HL-60/S4 treated with phorbol 12-myristate 13-acetate at 8.2 ng/mL for 4 days and 3 days (cell line): ENCODE measurements around the gene CENATAC.
"Not testable (repeated sequence)": the region's sequence is repeated elsewhere in the genome, so short reads cannot be mapped to it uniquely, and the experiment has no call there.

Experiments
- in situ Hi-C: fragments of 300-500 bp; cut with MboI; formaldehyde crosslinking; loops from 2 replicates; pipeline ENCODE4 v1.15.0; 2022; ENCODE audit warnings: low sequenced_read_pairs

Gene CENATAC, protein sequence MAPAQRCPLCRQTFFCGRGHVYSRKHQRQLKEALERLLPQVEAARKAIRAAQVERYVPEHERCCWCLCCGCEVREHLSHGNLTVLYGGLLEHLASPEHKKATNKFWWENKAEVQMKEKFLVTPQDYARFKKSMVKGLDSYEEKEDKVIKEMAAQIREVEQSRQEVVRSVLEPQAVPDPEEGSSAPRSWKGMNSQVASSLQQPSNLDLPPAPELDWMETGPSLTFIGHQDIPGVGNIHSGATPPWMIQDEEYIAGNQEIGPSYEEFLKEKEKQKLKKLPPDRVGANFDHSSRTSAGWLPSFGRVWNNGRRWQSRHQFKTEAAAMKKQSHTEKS

DNA sequence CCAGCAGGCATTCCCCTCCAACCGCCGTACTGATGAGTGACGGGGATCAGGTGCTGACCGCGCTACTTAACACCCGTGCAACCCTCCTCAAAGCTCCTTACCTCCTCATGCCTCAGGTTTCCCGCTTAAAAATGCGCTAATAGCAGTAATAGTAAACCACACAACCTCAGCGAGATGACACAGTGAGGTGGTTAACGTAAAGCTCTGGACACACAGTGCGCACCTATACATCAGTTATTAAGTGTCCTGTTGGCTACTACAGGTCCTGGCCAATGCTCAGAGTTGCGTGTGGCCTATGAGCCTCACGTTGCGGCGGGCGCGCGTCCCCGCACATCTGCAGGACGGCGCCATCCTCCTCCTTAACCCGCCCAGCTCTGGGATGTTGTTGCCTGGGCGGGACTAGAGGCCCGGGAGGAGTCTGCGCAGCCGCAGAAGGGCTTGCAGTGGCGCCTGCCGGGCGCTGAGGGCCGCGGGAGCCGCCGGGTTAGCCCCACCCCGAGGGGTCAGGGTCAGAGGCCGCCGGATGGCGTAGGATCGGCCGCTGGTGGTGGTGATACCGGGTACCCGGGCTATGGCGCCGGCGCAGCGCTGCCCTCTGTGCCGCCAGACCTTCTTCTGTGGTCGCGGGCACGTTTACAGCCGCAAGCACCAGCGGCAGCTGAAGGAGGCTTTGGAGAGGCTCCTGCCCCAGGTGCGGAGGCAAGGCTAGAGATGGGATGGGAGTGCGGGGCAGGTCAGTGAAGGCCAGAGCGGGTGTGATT, at the start of gene CENATAC:
TSS of gene CENATAC (plus strand) at position 512 of the 761 bp plus-strand sequence. CDS start at position 572, 60 bp downstream.
- in situ Hi-C loops, result no loop called here

DNA sequence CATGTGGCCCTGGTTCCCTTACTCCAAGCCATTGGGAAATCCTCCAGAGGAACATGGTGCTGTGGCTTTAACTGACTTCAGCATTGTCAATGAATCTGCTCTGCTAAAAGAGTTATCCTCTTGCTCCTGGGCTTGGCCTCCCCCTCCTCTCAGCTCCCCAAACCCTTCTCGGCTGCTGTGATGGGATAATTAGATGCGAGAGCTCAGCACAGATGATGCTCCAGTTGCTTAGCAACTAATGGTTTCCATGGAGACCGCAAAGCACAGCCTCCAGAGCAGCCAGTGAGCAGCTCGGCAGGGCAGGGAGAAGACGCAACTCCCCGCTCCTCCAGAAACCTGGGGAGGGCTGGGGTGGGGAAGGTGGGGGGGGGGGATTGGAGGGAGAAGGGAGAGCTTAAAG, 44.7 kb upstream of the CENATAC start:
- in situ Hi-C loops, result no loop called here

DNA sequence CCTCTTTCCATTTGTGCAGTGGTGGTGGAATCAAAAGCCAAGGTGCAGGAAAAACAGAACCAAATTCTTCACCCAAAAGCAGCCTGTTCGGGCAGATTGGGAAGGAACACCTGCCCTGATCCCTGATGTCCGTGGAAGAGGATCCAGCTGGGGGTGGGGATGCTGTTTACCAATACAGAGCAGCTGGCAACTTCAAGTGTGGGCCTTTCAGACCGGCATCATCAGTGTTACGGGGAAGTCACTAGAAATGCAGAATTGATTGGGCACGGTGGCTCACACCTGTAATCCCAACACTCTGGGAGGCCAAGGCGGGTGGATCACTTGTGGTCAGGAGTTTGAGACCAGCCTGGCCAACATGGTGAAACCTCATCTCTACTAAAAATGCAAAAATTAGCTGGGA, 44.0 kb upstream of the CENATAC start:
- in situ Hi-C loops, result not testable (repeated sequence)

DNA sequence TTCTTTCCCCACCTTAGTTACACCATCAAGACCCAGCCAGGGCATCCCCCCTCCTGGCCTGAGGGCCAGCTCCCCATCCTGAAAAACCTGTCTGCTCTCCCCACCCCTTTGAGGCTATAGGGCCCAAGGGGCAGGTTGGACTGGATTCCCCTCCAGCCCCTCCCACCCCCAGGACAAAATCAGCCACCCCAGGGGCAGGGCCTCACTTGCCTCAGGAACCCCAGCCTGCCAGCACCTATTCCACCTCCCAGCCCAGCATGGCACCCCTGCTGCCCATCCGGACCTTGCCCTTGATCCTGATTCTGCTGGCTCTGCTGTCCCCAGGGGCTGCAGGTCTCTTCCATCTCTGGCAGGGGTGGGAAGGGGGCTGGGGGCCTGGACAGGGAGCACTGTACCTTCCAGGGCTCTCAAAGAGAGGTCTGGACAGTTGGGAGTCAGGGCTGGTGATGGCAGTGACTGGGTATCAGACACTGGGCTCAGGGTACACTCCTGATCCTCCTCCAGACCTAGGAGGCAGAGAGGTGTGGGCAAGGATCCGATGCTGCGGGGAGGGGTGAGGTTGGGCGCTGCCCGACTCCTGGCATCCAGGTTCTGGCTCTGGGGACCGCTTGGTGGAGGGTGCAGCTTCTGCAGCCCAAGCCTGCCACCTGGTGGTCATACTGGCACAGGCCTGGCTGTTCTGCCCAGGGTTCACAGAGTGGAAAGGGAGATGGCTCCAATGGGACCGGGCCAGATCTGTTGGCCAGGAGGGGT, 41.7 kb upstream of the CENATAC start, which contains the start of gene UPK2:
TSS of gene UPK2 (plus strand) at position 205 of the 753 bp plus-strand sequence. CDS start at position 258, 53 bp downstream.
- in situ Hi-C loops, result no loop called here

DNA sequence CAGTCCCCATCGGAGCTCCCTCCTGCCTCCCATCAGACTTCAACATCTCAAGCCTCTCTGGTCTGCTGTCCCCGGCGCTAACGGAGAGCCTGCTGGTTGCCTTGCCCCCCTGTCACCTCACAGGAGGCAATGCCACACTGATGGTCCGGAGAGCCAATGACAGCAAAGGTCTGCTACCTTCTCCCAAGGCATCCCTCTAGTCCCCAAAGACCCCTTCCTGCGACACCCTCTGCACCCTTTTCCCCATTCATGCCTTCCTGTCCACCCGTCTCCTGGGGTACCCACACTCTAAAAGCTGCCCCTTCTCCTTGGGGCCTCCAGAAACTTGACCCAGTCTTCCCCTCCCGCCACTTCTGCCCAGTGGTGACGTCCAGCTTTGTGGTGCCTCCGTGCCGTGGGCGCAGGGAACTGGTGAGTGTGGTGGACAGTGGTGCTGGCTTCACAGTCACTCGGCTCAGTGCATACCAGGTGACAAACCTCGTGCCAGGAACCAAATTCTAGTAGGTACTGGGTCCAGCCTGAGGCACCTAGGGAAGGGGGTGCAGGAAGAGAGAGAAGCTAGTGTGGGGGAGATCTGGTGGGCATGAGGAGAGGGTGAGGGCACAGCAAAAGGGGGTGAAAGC, 41.0 kb upstream of the CENATAC start:
- in situ Hi-C loops, result no loop called here

DNA sequence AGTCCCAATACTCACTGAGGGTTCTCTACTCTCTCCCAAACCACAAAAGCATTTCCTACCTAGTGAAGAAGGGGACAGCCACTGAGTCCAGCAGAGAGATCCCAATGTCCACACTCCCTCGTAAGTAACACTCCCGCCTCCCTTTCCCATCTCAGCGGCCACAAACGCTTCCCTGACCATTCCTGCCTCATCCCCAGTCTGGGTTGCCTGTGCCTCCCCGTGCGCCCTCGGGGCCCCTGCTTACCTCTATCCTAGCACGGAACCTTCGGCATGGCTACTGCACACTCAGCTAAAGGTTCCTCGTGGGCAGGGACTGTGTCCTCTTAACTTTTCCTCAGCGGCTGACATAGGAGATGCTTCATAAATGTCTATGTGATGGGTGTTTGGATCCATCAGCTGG, 40.4 kb upstream of the CENATAC start:
- in situ Hi-C loops, result no loop called here

DNA sequence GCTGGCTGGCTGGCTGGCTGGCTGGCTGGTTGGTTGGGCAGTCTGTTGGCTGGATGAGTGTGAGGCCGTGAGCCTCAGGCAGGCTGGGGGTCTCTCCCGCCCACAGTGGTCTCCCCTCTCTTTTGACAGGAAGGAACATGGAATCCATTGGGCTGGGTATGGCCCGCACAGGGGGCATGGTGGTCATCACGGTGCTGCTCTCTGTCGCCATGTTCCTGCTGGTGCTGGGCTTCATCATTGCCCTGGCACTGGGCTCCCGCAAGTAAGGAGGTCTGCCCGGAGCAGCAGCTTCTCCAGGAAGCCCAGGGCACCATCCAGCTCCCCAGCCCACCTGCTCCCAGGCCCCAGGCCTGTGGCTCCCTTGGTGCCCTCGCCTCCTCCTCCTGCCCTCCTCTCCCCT, 40.0 kb upstream of the CENATAC start:
- in situ Hi-C loops, result no loop called here

DNA sequence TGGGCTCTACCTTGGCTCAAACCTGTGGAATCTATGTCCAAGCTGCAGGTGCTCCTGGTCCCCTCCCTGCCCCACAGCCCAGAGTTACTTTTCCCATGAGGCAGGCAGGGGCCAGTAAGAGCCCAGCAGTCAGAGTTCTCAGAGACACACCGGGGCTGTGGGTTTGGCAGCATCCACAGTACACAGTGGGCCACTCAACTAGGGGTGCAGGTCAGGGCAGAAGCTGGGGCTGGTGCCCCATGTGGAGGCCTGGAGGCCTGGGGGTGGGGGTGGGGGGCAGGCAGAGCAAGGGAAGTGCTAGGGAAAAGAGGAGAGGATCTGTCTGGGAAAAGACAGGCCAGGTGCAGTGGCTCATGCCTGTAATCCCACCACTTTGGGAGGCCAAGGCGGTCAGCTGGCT, 39.4 kb upstream of the CENATAC start:
- in situ Hi-C loops, result no loop called here

DNA sequence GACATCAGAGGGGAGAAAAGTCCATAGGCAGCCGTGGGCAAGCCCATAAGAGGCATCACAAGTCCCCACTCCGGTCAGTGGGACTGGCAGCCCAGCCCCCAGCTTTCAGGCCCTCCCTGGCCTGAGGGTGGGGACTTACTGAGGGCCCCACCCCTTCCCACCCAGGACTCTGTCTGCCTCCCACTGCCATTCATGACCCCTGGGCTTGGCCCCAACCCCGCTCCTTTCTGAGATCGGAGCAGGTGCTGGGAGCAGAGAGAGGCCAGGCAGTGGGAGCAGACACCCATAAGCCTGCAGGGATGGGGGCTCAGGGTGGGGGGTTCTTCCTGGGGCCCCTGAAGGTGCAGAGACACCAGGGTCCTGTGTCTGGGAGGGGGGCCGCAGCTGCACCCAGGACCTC, 36.7 kb upstream of the CENATAC start:
- in situ Hi-C loops, result no loop called here

DNA sequence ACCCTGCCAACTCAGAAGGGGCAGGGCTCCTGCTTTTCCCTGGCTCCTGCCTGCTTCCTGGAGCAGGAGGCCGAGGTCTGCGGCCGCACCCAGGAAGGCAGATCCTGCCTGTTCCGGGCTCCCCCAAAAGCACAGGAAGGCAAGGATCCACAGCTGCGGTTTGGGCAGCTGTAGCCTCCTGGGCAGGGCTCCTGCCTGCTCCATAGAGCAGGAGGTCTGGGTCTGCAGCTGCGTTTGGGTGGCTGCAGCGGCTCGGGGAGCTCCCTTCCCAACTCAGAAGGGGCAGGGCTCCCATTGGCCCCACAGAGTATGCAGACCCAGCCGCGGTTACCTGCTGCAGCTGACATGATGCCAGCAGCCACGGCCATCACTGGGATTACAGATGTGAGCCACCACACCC, 36.3 kb upstream of the CENATAC start:
- in situ Hi-C loops, result no loop called here

DNA sequence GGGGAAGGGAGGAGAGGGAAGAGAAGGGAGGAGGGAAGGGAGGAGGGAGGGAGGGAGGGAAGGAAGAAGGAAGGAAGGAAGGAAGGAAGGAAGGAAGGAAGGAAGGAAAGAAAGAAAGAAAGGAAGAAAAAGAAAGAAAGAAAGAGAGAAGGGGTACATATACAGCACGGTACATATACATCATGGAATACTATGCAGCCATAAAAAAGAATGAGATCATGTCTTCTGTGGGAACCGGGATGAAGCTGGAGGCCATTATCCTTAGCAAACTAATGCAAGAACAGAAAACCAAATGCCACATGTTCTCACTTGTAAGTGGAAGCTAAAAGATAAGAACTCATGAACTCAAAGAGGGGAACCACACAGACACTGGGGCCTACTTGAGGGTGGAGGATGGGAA, 28.4 kb upstream of the CENATAC start:
- in situ Hi-C loops, result not testable (repeated sequence)

DNA sequence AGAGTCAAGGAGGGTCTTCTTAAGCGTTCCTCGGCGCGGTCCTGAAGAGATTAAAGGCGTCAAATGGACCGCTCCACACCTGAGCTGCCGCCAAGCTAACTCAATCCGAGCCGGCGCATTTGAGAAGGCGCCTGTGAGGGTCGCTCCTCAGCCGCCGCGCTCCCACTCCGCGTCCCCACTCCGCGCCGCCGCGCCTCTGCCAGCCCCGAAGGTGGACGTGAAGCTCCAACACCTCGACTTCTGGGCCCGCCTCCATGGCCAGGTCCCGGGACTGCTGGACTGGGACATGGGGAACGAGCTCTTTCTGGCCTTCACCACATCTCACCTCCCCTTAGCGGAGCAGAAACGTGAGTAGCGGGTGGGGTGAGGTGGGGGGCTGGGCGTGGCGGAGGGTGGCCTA, 26.3 kb upstream of the CENATAC start, which contains the start of gene FOXR1:
TSS of gene FOXR1 (plus strand) at position 116 of the 400 bp plus-strand sequence. CDS start at position 287, 171 bp downstream.
- in situ Hi-C loops, result no loop called here

DNA sequence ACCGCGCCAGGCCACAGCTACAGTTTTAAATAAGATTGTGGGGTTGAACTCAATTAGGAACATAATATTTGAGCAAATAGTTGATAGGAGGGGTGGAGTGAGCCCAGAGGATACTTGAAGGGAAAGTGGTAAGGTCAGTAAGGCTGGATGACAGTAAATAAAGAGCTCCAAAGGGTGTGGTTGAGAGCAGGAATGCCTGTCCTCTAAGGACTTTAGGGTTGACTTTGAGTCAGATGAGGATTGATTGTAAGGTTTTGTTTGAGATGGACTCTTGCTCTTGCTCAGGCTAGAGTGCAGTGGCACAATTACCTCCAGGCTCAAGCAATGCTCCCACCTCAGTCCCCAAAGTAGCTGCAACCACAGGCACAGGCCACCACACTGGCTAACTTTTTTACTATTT, 24.0 kb upstream of the CENATAC start:
- in situ Hi-C loops, result no loop called here

DNA sequence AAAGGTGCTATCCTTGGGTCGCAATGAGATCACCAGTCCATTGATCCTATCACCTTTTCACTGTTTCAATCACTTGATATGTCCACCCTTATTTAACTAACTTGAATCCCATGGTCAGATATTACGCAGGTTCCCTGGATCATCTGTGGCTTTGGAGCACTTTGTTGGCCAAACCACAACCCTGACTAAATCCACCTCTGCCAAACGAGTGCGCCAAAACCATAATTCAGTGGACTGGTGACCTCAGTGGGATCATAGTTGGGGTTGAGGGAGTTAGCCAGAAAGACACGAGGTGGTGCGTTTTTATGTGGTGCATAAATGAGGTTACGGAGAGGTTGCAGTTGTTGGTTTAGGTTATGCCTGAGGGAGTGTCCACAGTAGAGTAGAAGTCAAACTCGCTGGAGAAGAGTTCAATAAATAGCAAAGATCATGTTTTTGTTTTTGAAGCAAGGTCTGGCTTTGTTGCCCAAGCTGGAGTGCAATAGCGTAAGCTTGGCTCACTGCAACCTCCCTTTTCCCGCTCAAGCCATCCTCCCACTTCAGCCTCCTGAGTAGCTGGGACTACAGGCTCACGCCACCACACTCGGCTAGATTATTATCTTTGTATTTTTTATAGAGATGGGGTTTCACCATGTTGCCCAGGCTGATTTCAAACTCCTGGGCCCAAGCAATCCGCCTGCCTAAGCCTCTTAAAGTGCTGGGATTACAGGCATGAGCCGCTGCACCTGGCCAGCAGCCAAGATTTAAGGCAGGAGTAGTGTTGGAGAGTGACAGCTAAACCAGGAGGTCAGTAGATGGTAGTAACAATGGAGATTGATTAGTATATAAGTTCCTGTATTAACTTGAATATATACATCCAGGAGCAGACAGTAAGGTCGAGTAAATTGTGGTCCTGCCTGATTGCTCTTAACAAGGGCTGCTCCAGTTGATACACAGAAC, 21.9 kb upstream of the CENATAC start:
- in situ Hi-C loops, result no loop called here

DNA sequence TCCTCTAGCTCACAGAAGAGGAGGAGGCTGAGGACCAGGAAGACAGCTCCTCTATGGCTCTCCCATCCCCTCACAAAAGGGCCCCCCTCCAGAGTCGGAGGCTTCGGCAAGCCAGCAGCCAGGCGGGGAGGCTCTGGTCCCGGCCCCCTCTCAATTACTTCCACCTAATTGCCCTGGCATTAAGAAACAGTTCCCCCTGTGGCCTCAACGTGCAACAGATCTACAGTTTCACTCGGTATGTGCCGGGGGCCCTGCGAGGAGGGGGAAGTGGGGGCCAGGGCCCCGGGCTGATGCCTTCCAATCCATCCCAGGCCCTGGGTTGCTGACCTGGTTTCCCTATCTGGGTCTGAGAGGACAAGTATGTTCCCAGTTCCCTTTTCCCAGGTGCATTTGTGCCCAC, 18.5 kb upstream of the CENATAC start:
- in situ Hi-C loops, result no loop called here

DNA sequence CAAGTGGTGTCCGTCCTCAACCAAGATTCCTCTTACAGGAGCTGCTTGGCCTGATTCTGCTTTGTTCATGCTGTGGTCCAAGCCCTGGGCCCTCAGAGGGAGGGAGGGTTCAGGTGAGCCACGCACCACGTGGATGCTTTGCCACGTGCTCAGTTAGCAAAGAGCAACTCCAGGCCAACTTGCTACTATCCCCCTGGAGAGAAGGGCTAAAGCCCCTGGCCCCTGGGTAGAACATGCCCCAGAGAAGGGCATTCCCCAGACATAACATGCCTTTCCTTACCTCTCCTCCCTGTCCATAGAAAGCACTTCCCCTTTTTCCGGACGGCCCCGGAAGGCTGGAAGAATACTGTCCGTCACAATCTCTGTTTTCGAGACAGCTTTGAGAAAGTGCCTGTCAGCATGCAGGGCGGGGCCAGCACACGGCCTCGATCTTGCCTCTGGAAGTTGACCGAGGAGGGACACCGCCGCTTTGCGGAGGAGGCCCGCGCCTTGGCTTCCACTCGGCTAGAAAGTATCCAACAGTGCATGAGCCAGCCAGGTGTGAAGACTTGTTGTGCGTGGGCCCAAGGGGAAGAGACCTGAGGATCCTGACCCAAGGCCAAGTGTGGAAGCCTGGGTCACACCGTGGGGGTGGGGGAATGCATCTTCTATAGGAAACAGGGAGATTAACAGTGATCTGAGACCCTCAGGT, 17.6 kb upstream of the CENATAC start:
- in situ Hi-C loops, result no loop called here

DNA sequence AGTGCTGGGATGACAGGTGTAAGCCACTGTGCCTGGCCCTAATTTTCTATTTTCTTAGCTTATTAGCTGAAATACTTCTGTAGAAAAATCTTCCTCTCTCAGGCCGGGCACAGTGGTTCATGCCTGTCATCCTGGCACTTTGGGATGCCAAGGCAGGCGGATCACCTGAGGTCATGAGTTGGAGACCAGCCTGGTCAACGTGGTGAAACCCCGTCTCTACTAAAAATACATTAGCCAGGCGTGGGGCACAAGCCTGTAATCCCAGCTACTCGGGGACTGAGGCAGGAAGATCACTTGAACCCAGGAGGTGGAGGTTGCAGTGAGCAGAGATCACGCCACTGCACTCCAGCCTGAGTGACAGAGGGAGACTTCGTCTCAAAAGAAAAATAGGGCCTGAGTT, 13.6 kb upstream of the CENATAC start:
- in situ Hi-C loops, result not testable (repeated sequence)

DNA sequence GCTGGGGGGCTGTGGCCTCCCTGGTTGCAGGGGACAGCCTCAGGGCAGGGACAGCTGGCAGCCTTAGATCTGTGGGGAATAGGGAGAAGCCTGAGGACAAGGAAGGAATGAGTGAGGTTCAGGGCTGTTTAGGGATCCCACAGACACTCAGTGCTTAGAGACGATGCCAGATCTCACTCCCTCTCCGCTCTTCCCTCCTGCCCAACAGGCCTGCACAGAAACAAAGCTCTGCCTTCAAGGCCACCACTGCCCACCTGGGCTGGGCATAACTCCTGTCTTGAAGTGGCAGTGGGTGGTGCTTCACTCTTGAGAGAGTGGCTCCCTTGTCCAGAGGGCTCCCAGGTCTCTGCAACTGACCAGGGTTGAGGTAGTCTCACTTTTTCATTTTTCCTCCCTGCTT, 13.1 kb upstream of the CENATAC start:
- in situ Hi-C loops, result no loop called here

DNA sequence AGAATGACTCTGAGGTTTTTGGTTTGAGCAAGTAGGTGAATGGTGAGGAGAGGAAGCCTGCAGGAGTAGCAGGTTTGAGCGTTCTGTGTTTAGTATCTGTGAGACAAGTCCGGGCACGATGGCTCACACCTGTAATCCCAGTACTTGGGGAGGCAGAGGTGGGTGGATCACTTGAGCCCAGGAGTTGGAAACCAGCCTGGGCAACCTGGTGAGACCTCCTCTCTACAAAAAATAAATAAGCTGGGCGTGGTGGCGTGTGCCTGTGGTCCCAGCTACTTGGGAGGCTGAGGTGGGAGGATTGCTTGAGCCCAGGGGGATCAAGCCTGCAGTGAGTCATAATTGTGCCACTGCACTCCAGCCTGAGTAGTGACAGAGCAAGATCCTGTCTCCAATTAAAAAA, 9.7 kb upstream of the CENATAC start:
- in situ Hi-C loops, result no loop called here
